H1 (cell line): ENCODE results near the gene COL6A5.

Experiments
- BCL11A ChIP-seq, 2 experiments: IDR thresholded peaks; one replicate each; pipeline ENCODE4 v1.6.1; 2011; ENCODE audit warnings: low read depth in 2 of 2, low read length in 2 of 2, mild to moderate bottlenecking in 2 of 2
- CBX8 ChIP-seq: fragments of 300-800, 300-1000 bp; sonication (generic); IDR thresholded peaks from 2 replicates; pipeline ENCODE4 v1.7.1; 2016; ENCODE audit warnings: low read depth, low read length, borderline replicate concordance
- CTCF ChIP-seq, 3 experiments: IDR thresholded peaks; 1 replicate in 2 of 3; 2 replicates in 1 of 3; pipeline versions ENCODE4 v1.5.1 to v1.6.1; 2011; ENCODE audit warnings: low read length in 3 of 3, mild to moderate bottlenecking in 3 of 3, inconsistent platforms in 2 of 3, low read depth in 1 of 3, moderate library complexity in 1 of 3; ENCODE audit not compliant: insufficient read depth in 1 of 3; ENCODE audit errors: control extremely low read depth in 1 of 3
- EZH2 ChIP-seq: fragments of 200-600 bp; sonication (generic); IDR thresholded peaks from 2 replicates; pipeline ENCODE4 v1.7.1; 2012; ENCODE audit warnings: low read depth, mild to moderate bottlenecking, moderate library complexity, low read length, inconsistent platforms; ENCODE audit not compliant: severe bottlenecking
- HDAC2 ChIP-seq, 2 experiments: fragments of 300-600 bp in 1 of 2; sonication (generic) in 1 of 2; IDR thresholded peaks; 2 replicates each; pipeline ENCODE4 v1.6.1; 2011 to 2012; ENCODE audit warnings: low read depth in 2 of 2, low read length in 2 of 2, mild to moderate bottlenecking in 2 of 2, moderate library complexity in 2 of 2, borderline replicate concordance in 1 of 2, inconsistent platforms in 1 of 2
- KDM1A ChIP-seq: fragments of 200-600, 300-600 bp; sonication (generic); IDR thresholded peaks from 2 replicates; pipeline ENCODE4 v1.7.1; 2016; ENCODE audit warnings: mild to moderate bottlenecking, low read length, borderline replicate concordance
- POLR2A ChIP-seq, 2 experiments: IDR thresholded peaks; 1 replicate in 1 of 2; 2 replicates in 1 of 2; pipeline ENCODE4 v1.6.1; 2011; ENCODE audit warnings: low read depth in 2 of 2, low read length in 2 of 2, mild to moderate bottlenecking in 2 of 2; ENCODE audit errors: control extremely low read depth in 1 of 2
- POLR2AphosphoS5 ChIP-seq: IDR thresholded peaks from 2 replicates; pipeline ENCODE4 v1.6.1; 2011; ENCODE audit warnings: low read depth, low read length
- RAD21 ChIP-seq, 2 experiments: IDR thresholded peaks in 1 of 2; conservative IDR thresholded peaks in 1 of 2; 2 replicates each; pipeline ENCODE4 v1.6.1; 2011; ENCODE audit warnings: low read depth in 2 of 2, low read length in 2 of 2, improper control_type of control experiment in 1 of 2, inconsistent platforms in 1 of 2, mild to moderate bottlenecking in 1 of 2, moderate library complexity in 1 of 2
- SUZ12 ChIP-seq: fragments of 200-600 bp; sonication (generic); IDR thresholded peaks from 2 replicates; pipeline ENCODE4 v1.6.1; 2012; ENCODE audit warnings: mild to moderate bottlenecking, inconsistent platforms, low read length, moderate library complexity, mixed read lengths
- TCF12 ChIP-seq: IDR thresholded peaks from 2 replicates; pipeline ENCODE4 v1.6.1; 2011; ENCODE audit warnings: low read depth, mild to moderate bottlenecking, low read length
- TEAD4 ChIP-seq: IDR thresholded peaks from 2 replicates; pipeline ENCODE4 v1.6.1; 2012; ENCODE audit warnings: low read depth, low read length, inconsistent platforms, mixed read lengths

GRCh38 chr3:130491431-130491830 lies 146.0 kb downstream of the COL6A5 start:
- TF ChIP-seq HDAC2 (IDR thresholded peaks at IDR 0.05; ENCODE audit: borderline replicate concordance in 1 of 2, low read depth in 2 of 2, low read length in 2 of 2) (no peak), CTCF (IDR thresholded peaks at IDR 0.05; ENCODE audit: control extremely low read depth in 1 of 3, insufficient read depth in 1 of 3, low read depth in 1 of 3, low read length in 3 of 3) (no peak), SUZ12 (no peak), POLR2A (IDR thresholded peaks at IDR 0.05; ENCODE audit: control extremely low read depth in 1 of 2, low read depth in 2 of 2, low read length in 2 of 2) (no peak), EZH2 (no peak), TCF12 (no peak), KDM1A (no peak), POLR2AphosphoS5 (no peak), TEAD4 (no peak), BCL11A (IDR thresholded peaks at IDR 0.05; ENCODE audit: low read depth in 2 of 2, low read length in 2 of 2) (no peak), CBX8 (no peak), RAD21 (IDR thresholded peaks at IDR 0.05 in 1 of 2, conservative IDR thresholded peaks at IDR 0.05 in 1 of 2; ENCODE audit: low read depth in 2 of 2, low read length in 2 of 2) (no peak)
